Measurements from ENCODE around the gene PLPP7.
"Not testable (repeated sequence)": the region's sequence is repeated elsewhere in the genome, so short reads cannot be mapped to it uniquely, and the experiment has no call there.

The PLPP7 gene

GRCh38 chr9:131266266-131267229, 23.0 kb upstream of the PLPP7 start:
- no peak for DNase-seq (ENCODE audit: low spot score)
- in situ Hi-C loops (cut with MboI; ENCODE audit: low pct_unique_long_range_greater_than_20kb, low sequenced_read_pairs, unreplicated experiment) = no loop called here
- TF ChIP-seq CTCF (IDR thresholded peaks at IDR 0.05; ENCODE audit: extremely low read depth, insufficient read depth, missing control alignments) = no peak

- DNase-seq (ENCODE audit: low spot score) = peak; percentile 62
- in situ Hi-C loops (cut with MboI; ENCODE audit: low pct_unique_long_range_greater_than_20kb, low sequenced_read_pairs, unreplicated experiment) = no loop called here
- no peak for TF ChIP-seq CTCF (IDR thresholded peaks at IDR 0.05; ENCODE audit: extremely low read depth, insufficient read depth, missing control alignments)
Observed at GRCh38 chr9:131270171-131271015, 19.1 kb upstream of the PLPP7 start.

- DNase-seq (ENCODE audit: low spot score); in situ Hi-C loops (cut with MboI; ENCODE audit: low pct_unique_long_range_greater_than_20kb, low sequenced_read_pairs, unreplicated experiment): not testable (repeated sequence)
Observed at GRCh38 chr9:131271016-131271273, 18.6 kb upstream of the PLPP7 start.

GRCh38 chr9:131271506-131271931, 18.0 kb upstream of the PLPP7 start:
- DNase-seq (ENCODE audit: low spot score) = no peak
- in situ Hi-C loops (cut with MboI; ENCODE audit: low pct_unique_long_range_greater_than_20kb, low sequenced_read_pairs, unreplicated experiment) = no loop called here
- no peak for TF ChIP-seq CTCF (IDR thresholded peaks at IDR 0.05; ENCODE audit: extremely low read depth, insufficient read depth, missing control alignments)

- no peak for DNase-seq (ENCODE audit: low spot score)
- in situ Hi-C loops (cut with MboI; ENCODE audit: low pct_unique_long_range_greater_than_20kb, low sequenced_read_pairs, unreplicated experiment) = no loop called here
- TF ChIP-seq CTCF (IDR thresholded peaks at IDR 0.05; ENCODE audit: extremely low read depth, insufficient read depth, missing control alignments) = no peak
Observed at GRCh38 chr9:131272212-131272611, 17.3 kb upstream of the PLPP7 start.

- in situ Hi-C loops (cut with MboI; ENCODE audit: low pct_unique_long_range_greater_than_20kb, low sequenced_read_pairs, unreplicated experiment) = no loop called here
- no peak for TF ChIP-seq CTCF (IDR thresholded peaks at IDR 0.05; ENCODE audit: extremely low read depth, insufficient read depth, missing control alignments)
- DNase-seq (ENCODE audit: low spot score) = no peak
Observed at GRCh38 chr9:131273146-131273855, 16.2 kb upstream of the PLPP7 start.

Measured in GM13977 (cell line).